IPS-15b (cell line): ENCODE measurements around the gene ANKRD40.
A peak's percentile ranks its signal among the peaks of the same experiment; 100 is the strongest.

ENCODE experiments used
- H3K27me3 ChIP-seq: one replicate; pipeline ENCODE4 v1.6.1; 2013; ENCODE audit warnings: low read length; ENCODE audit not compliant: control insufficient read depth, insufficient read depth
- H3K36me3 ChIP-seq: one replicate; pipeline ENCODE4 v1.6.1; 2013; ENCODE audit warnings: low read length; ENCODE audit not compliant: control insufficient read depth, insufficient read depth
- H3K4me1 ChIP-seq: one replicate; pipeline ENCODE4 v1.6.1; 2013; ENCODE audit warnings: mild to moderate bottlenecking, low read length; ENCODE audit not compliant: control insufficient read depth, insufficient read depth
- H3K4me3 ChIP-seq: one replicate; pipeline ENCODE4 v1.5.1; 2013; ENCODE audit warnings: low read depth, low read length
- H3K9ac ChIP-seq: one replicate; pipeline ENCODE4 v1.6.1; 2013; ENCODE audit warnings: low read depth, mild to moderate bottlenecking, low read length
- H3K9me3 ChIP-seq: one replicate; pipeline ENCODE4 v1.6.1; 2013; ENCODE audit warnings: mild to moderate bottlenecking, low read length; ENCODE audit not compliant: control insufficient read depth, insufficient read depth

ANKRD40 gene

GRCh38 chr17:50707289-50708049 is at the start of gene ANKRD40:
TSS of gene ANKRD40 (minus strand) at chr17:50707914. CDS start at chr17:50707654, 260 bp downstream.
- Histone ChIP-seq H3K9ac (peak within 1 kb of the TSS; percentile 79), H3K4me1 (peaks cover 10% of the 10 kb centered on the region), H3K36me3 (no peaks in the 10 kb centered on the region), H3K27me3 (no peaks in the 10 kb centered on the region), H3K4me3 (peak within 1 kb of the TSS; percentile 84), H3K9me3 (no peaks in the 10 kb centered on the region)

GRCh38 chr17:50754521-50754920 is 46.8 kb upstream of the ANKRD40 start:
- Histone ChIP-seq H3K9ac (no peak overlapping the region), H3K36me3 (peaks cover 9% of the 10 kb centered on the region), H3K9me3 (no peaks in the 10 kb centered on the region), H3K4me1 (no peaks in the 10 kb centered on the region), H3K27me3 (no peaks in the 10 kb centered on the region), H3K4me3 (no peak overlapping the region)

DNA sequence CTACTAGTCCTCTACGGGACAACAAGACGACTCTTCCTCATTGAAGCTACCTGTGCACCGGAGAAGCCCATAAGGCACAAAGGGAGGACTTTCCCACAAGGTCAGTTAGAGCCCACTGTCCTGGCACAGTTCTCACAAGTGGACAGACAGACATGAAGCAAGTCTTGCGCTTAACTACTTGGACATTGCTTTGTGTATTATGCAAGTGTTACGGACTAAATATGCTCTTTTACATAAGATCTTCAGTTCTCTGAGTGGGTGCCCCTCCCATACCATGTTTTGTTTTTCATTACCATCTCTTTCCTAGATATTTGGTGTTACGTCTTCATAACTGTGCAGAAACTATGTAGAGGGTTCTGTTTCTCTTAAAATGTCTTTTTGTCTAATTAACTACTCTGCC is 41.5 kb upstream of the ANKRD40 start:
- Histone ChIP-seq H3K4me3 (no peak overlapping the region), H3K4me1 (no peaks in the 10 kb centered on the region), H3K9me3 (no peaks in the 10 kb centered on the region), H3K36me3 (peaks cover 29% of the 10 kb centered on the region), H3K27me3 (no peaks in the 10 kb centered on the region), H3K9ac (no peak overlapping the region)

GRCh38 chr17:50745631-50746030 is 37.9 kb upstream of the ANKRD40 start:
- Histone ChIP-seq H3K36me3 (peaks cover 49% of the 10 kb centered on the region), H3K27me3 (no peaks in the 10 kb centered on the region), H3K9me3 (no peaks in the 10 kb centered on the region), H3K9ac (no peak overlapping the region), H3K4me1 (no peaks in the 10 kb centered on the region), H3K4me3 (no peak overlapping the region)

DNA sequence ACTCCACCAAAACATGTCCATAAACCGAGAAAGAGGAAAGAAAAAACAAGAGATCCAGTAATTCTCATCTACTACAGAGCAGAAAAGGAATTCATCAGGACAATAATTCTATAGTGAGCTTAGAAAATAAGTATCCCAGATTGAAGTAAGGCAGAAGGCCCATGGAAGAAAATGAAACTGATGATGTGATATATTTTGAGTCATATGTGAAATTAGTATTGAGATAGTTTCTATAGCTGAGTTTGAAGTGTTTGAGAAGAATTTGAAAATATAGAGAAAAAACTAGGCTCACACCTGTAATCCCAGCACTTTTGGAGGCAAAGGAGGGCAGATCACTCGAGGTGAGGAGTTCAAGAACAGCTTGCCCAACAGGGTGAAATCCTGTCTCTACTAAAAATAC is 31.4 kb upstream of the ANKRD40 start:
- no peaks in the 10 kb centered on the region for H3K4me1 ChIP-seq
- no peak overlapping the region for H3K4me3 ChIP-seq
- H3K9ac ChIP-seq: no peak overlapping the region
- H3K36me3 ChIP-seq: peaks cover 38% of the 10 kb centered on the region
- H3K9me3 ChIP-seq: no peaks in the 10 kb centered on the region
- H3K27me3 ChIP-seq: no peaks in the 10 kb centered on the region

GRCh38 chr17:50737118-50737698 is 29.5 kb upstream of the ANKRD40 start:
- Histone ChIP-seq H3K9ac (no peak overlapping the region), H3K4me1 (no peaks in the 10 kb centered on the region), H3K4me3 (no peak overlapping the region), H3K36me3 (peaks cover 28% of the 10 kb centered on the region), H3K27me3 (no peaks in the 10 kb centered on the region), H3K9me3 (no peaks in the 10 kb centered on the region)

- H3K4me1 ChIP-seq: no peaks in the 10 kb centered on the region
- no peak overlapping the region for H3K9ac ChIP-seq
- no peaks in the 10 kb centered on the region for H3K27me3 ChIP-seq
- no peak overlapping the region for H3K4me3 ChIP-seq
- H3K36me3 ChIP-seq: peaks cover 10% of the 10 kb centered on the region
- H3K9me3 ChIP-seq: no peaks in the 10 kb centered on the region
Measured at GRCh38 chr17:50735287-50735686, 27.6 kb upstream of the ANKRD40 start.

GRCh38 chr17:50731575-50732460 is 24.1 kb upstream of the ANKRD40 start:
- H3K27me3 ChIP-seq: no peaks in the 10 kb centered on the region
- H3K4me3 ChIP-seq: no peak overlapping the region
- peaks cover 3% of the 10 kb centered on the region for H3K36me3 ChIP-seq
- no peak overlapping the region for H3K9ac ChIP-seq
- peaks cover 6% of the 10 kb centered on the region for H3K4me1 ChIP-seq
- H3K9me3 ChIP-seq: no peaks in the 10 kb centered on the region

- Histone ChIP-seq H3K36me3 (no peaks in the 10 kb centered on the region), H3K9ac (no peak overlapping the region), H3K9me3 (no peaks in the 10 kb centered on the region), H3K4me1 (peaks cover 6% of the 10 kb centered on the region), H3K4me3 (no peak overlapping the region), H3K27me3 (no peaks in the 10 kb centered on the region)
Measured at GRCh38 chr17:50728881-50729765, 21.4 kb upstream of the ANKRD40 start.

- Histone ChIP-seq H3K27me3 (no peaks in the 10 kb centered on the region), H3K9ac (no peak overlapping the region), H3K4me3 (no peak overlapping the region), H3K9me3 (no peaks in the 10 kb centered on the region), H3K36me3 (no peaks in the 10 kb centered on the region), H3K4me1 (peaks cover 8% of the 10 kb centered on the region)
Measured at GRCh38 chr17:50728112-50728429, 20.4 kb upstream of the ANKRD40 start.
